HG03521 (cell line): Measurements from ENCODE around the gene GATAD2A.

ENCODE experiments used
- ATAC-seq: cut with Tn5 transposase; IDR thresholded peaks from one replicate; pipeline ENCODE4 v1.9.1; 2021; ENCODE audit warnings: mild to moderate bottlenecking, moderate library complexity; ENCODE audit not compliant: unreplicated experiment

GATAD2A gene

GRCh38 chr19:19420570-19421298, 15.3 kb downstream of the GATAD2A start:
- ATAC-seq: no peak

GRCh38 chr19:19421299-19421696, 15.8 kb downstream of the GATAD2A start:
- no peak for ATAC-seq

- no peak for ATAC-seq
These were observed 16.7 kb downstream of the GATAD2A start for GRCh38 chr19:19422156-19422555.

GRCh38 chr19:19423322-19423721, 17.8 kb downstream of the GATAD2A start:
- ATAC-seq: no peak

- no peak for ATAC-seq
These were observed 19.8 kb downstream of the GATAD2A start for GRCh38 chr19:19425170-19425875.

- no peak for ATAC-seq
These were observed 20.7 kb downstream of the GATAD2A start for GRCh38 chr19:19426216-19426615.

- ATAC-seq: no peak
These were observed 21.3 kb downstream of the GATAD2A start for GRCh38 chr19:19426799-19427198.

- no peak for ATAC-seq
These were observed 21.8 kb downstream of the GATAD2A start for GRCh38 chr19:19427302-19427701.

- ATAC-seq: no peak
These were observed 22.5 kb downstream of the GATAD2A start for GRCh38 chr19:19427944-19428343.

GRCh38 chr19:19428746-19429145, 23.3 kb downstream of the GATAD2A start:
- ATAC-seq: no peak

GRCh38 chr19:19429361-19429760, 23.9 kb downstream of the GATAD2A start:
- no peak for ATAC-seq

GRCh38 chr19:19432732-19433131, 27.3 kb downstream of the GATAD2A start:
- no peak for ATAC-seq

GRCh38 chr19:19433666-19434213, 28.3 kb downstream of the GATAD2A start:
- no peak for ATAC-seq

- no peak for ATAC-seq
These were observed 29.1 kb downstream of the GATAD2A start for GRCh38 chr19:19434483-19435045.

- no peak for ATAC-seq
These were observed 30.7 kb downstream of the GATAD2A start for GRCh38 chr19:19436137-19436691.

- ATAC-seq: no peak
These were observed 33.1 kb downstream of the GATAD2A start for GRCh38 chr19:19438366-19439175.

GRCh38 chr19:19439176-19439482, 33.7 kb downstream of the GATAD2A start:
- ATAC-seq: no peak

- ATAC-seq: no peak
These were observed 37.8 kb downstream of the GATAD2A start for GRCh38 chr19:19443283-19443682.

GRCh38 chr19:19443902-19444680, 38.6 kb downstream of the GATAD2A start:
- no peak for ATAC-seq

GRCh38 chr19:19444681-19445155, 39.2 kb downstream of the GATAD2A start:
- no peak for ATAC-seq
